HG02884 (cell line): ENCODE measurements around the gene VWF.

ENCODE experiments used
- ATAC-seq: cut with Tn5 transposase; IDR thresholded peaks from one replicate; pipeline ENCODE4 v1.9.1; 2021; ENCODE audit warnings: mild to moderate bottlenecking, moderate library complexity; ENCODE audit not compliant: unreplicated experiment

The VWF gene

GRCh38 chr12:6062757-6063735, 61.4 kb downstream of the VWF start:
- ATAC-seq: no peak

- no peak for ATAC-seq
These were observed 62.1 kb downstream of the VWF start for GRCh38 chr12:6062395-6062756.

- ATAC-seq: no peak
These were observed 62.8 kb downstream of the VWF start for GRCh38 chr12:6061660-6062059.

GRCh38 chr12:6059860-6060565, 64.5 kb downstream of the VWF start:
- ATAC-seq: no peak

GRCh38 chr12:6059221-6059620, 65.2 kb downstream of the VWF start:
- no peak for ATAC-seq

- ATAC-seq: no peak
These were observed 65.8 kb downstream of the VWF start for GRCh38 chr12:6058481-6059161.

GRCh38 chr12:6057700-6058099, 66.8 kb downstream of the VWF start:
- no peak for ATAC-seq

GRCh38 chr12:6056406-6057240, 67.8 kb downstream of the VWF start:
- no peak for ATAC-seq

GRCh38 chr12:6053541-6053940, 70.9 kb downstream of the VWF start:
- ATAC-seq: no peak

- no peak for ATAC-seq
These were observed 71.5 kb downstream of the VWF start for GRCh38 chr12:6052940-6053329.

- no peak for ATAC-seq
These were observed 72.1 kb downstream of the VWF start for GRCh38 chr12:6052206-6052939.

- no peak for ATAC-seq
These were observed 74.5 kb downstream of the VWF start for GRCh38 chr12:6049992-6050391.

- ATAC-seq: no peak
These were observed 74.9 kb downstream of the VWF start for GRCh38 chr12:6049587-6049986.

GRCh38 chr12:6047249-6048237, 76.9 kb downstream of the VWF start:
- ATAC-seq: no peak

GRCh38 chr12:6046511-6047180, 77.8 kb downstream of the VWF start:
- no peak for ATAC-seq

- no peak for ATAC-seq
These were observed 79.0 kb downstream of the VWF start for GRCh38 chr12:6045438-6045837.

GRCh38 chr12:6044082-6044481, 80.4 kb downstream of the VWF start:
- ATAC-seq: no peak

- no peak for ATAC-seq
These were observed 82.0 kb downstream of the VWF start for GRCh38 chr12:6042446-6042845.
